GM19035 (cell line): Measurements from ENCODE around the gene LCN15.
"Not testable (repeated sequence)": the region's sequence is repeated elsewhere in the genome, so short reads cannot be mapped to it uniquely, and the experiment has no call there.

Experiments
- ATAC-seq: cut with Tn5 transposase; IDR thresholded peaks from one replicate; pipeline ENCODE4 v1.9.1; 2021; ENCODE audit not compliant: unreplicated experiment

LCN15 gene

GRCh38 chr9:136775191-136775590 lies 10.9 kb upstream of the LCN15 start:
- ATAC-seq = no peak

- ATAC-seq = no peak
These were observed 10.2 kb upstream of the LCN15 start for GRCh38 chr9:136774416-136775045.

- ATAC-seq = no peak
These were observed 9.2 kb upstream of the LCN15 start for GRCh38 chr9:136773386-136774044.

GRCh38 chr9:136771907-136772415 lies 7.6 kb upstream of the LCN15 start:
- no peak for ATAC-seq

- ATAC-seq = no peak
These were observed 5.4 kb upstream of the LCN15 start for GRCh38 chr9:136769710-136770191.

GRCh38 chr9:136766410-136767120 lies 2.2 kb upstream of the LCN15 start:
- ATAC-seq = not testable (repeated sequence)

- peak; percentile 65 for ATAC-seq
These were observed 1.6 kb upstream of the LCN15 start for GRCh38 chr9:136765745-136766409.

- no peak for ATAC-seq
These were observed 723 bp upstream of the LCN15 start for GRCh38 chr9:136765041-136765440.

GRCh38 chr9:136763649-136764035 lies 676 bp downstream of the LCN15 start:
- no peak for ATAC-seq

- ATAC-seq = no peak
These were observed 1.2 kb downstream of the LCN15 start for GRCh38 chr9:136762915-136763648.

- ATAC-seq = no peak
These were observed 2.1 kb downstream of the LCN15 start for GRCh38 chr9:136762221-136762691.

GRCh38 chr9:136761545-136761981 lies 2.8 kb downstream of the LCN15 start:
- no peak for ATAC-seq

GRCh38 chr9:136760834-136761544 lies 3.3 kb downstream of the LCN15 start:
- not testable (repeated sequence) for ATAC-seq

- no peak for ATAC-seq
These were observed 3.9 kb downstream of the LCN15 start for GRCh38 chr9:136760424-136760823.

GRCh38 chr9:136759436-136760325 lies 4.6 kb downstream of the LCN15 start:
- ATAC-seq = no peak

- no peak for ATAC-seq
These were observed 5.3 kb downstream of the LCN15 start for GRCh38 chr9:136759001-136759400.

GRCh38 chr9:136757751-136758140 lies 6.6 kb downstream of the LCN15 start:
- no peak for ATAC-seq

GRCh38 chr9:136757328-136757727 lies 7.0 kb downstream of the LCN15 start:
- ATAC-seq = no peak

- ATAC-seq = no peak
These were observed 7.5 kb downstream of the LCN15 start for GRCh38 chr9:136756836-136757235.
